GF-D8 (cell line): ENCODE data around the gene LRRC4.

Experiments used
- DNase-seq: peaks from one replicate; lab custom pipeline; 2025; lab: John Stamatoyannopoulos, UW

Gene LRRC4

GRCh38 chr7:128006550-128007302 lies 24.5 kb downstream of the LRRC4 start:
- no peak for DNase-seq

GRCh38 chr7:128005759-128006159 lies 25.5 kb downstream of the LRRC4 start:
- DNase-seq: no peak

GRCh38 chr7:128005117-128005516 lies 26.1 kb downstream of the LRRC4 start:
- no peak for DNase-seq

- no peak for DNase-seq
Observed at GRCh38 chr7:128004623-128005022, 26.6 kb downstream of the LRRC4 start.

GRCh38 chr7:128003787-128004186 lies 27.4 kb downstream of the LRRC4 start:
- peak; percentile 16 for DNase-seq

- DNase-seq: no peak
Observed at GRCh38 chr7:128003167-128003566, 28.1 kb downstream of the LRRC4 start.

- DNase-seq: no peak
Observed at GRCh38 chr7:128000854-128001265, 30.4 kb downstream of the LRRC4 start.

- DNase-seq: no peak
Observed at GRCh38 chr7:128000048-128000447, 31.2 kb downstream of the LRRC4 start.

GRCh38 chr7:127998671-127999070 lies 32.6 kb downstream of the LRRC4 start:
- no peak for DNase-seq

- DNase-seq: no peak
Observed at GRCh38 chr7:127997226-127997922, 33.9 kb downstream of the LRRC4 start.

- no peak for DNase-seq
Observed at GRCh38 chr7:127996253-127997071, 34.8 kb downstream of the LRRC4 start.

GRCh38 chr7:127995881-127996215 lies 35.4 kb downstream of the LRRC4 start:
- no peak for DNase-seq

GRCh38 chr7:127995156-127995880 lies 35.9 kb downstream of the LRRC4 start:
- no peak for DNase-seq

GRCh38 chr7:127993987-127994386 lies 37.2 kb downstream of the LRRC4 start:
- no peak for DNase-seq

GRCh38 chr7:127993317-127993716 lies 37.9 kb downstream of the LRRC4 start:
- no peak for DNase-seq

GRCh38 chr7:127988751-127989150 lies 42.5 kb downstream of the LRRC4 start:
- no peak for DNase-seq

- no peak for DNase-seq
Observed at GRCh38 chr7:127986581-127987521, 44.4 kb downstream of the LRRC4 start.

GRCh38 chr7:127983804-127984332 lies 47.4 kb downstream of the LRRC4 start:
- no peak for DNase-seq

- no peak for DNase-seq
Observed at GRCh38 chr7:127981965-127982364, 49.3 kb downstream of the LRRC4 start.

GRCh38 chr7:127980901-127981300 lies 50.3 kb downstream of the LRRC4 start:
- DNase-seq: no peak

GRCh38 chr7:127979728-127980126 lies 51.5 kb downstream of the LRRC4 start:
- no peak for DNase-seq
